Activated CD4-positive, alpha-beta T cell treated with anti-CD3 and anti-CD28 coated beads, Interleukin-2, amount 50 U/mL, for 1 hour (primary cell): ENCODE measurements around the gene SSTR3.
"Not testable (repeated sequence)": the region's sequence is repeated elsewhere in the genome, so short reads cannot be mapped to it uniquely, and the experiment has no call there.

Source experiments
- DNase-seq: peaks from one replicate; pipeline ENCODE4 v3.0.0-alpha.2; 2020

The SSTR3 gene

DNA sequence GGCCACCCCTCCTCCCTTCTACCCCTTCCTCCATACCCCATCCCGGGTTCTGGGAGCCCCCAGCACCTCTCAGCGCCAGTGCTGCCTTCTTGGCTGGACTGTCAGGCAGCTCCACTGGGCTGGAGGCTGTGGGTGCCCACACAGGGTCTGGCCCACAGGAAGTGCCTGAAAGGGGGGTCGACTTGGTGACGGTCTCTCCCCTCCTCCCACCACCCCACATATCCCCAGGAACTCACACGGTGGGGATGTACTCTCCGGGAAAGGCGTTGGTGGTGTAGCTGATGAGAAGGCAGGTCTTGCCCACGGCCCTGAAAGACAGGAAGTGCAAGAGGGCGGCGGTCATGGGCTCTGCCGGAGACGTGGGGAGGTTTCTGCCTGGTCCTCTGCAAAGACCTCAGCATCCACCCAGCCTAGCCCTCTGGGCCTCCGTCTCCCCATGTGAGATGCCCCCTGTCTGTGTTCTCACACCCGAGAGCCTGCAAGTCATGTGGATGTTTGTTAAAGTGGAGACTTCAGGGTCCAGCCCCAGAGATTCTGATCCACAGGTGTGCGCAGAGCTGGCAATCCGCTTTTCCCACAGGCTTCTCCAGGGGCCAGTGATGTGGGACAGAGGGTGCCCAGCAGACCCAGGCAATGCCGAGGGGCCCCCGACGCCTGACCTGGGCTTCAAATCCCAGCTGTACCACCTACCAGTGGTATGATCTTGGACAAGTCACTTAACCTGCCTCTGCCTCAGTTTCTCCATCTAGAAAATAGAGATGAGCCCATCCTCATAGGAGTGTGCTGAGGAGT lies 29.3 kb upstream of the SSTR3 start:
- no peak for DNase-seq

DNA sequence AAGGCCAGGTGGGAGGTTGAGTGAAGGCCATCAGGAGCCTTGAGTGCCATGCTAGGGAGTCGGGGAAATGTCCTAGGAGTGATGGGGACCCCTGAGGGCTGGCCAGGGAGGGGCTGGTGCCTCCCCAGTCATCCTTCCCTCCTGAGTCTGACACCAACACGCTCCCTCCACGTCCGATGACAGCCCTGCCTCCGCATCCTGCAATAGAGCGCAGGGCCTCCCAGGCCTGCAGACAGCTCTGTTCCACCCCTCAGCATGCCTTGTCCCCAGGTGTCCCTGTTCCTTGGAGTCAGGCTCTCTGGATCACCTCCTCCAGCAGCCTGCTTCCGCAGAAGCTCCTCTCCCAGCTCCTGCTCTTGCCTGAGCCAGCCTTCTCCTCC lies 28.7 kb upstream of the SSTR3 start:
- DNase-seq, result no peak

DNA sequence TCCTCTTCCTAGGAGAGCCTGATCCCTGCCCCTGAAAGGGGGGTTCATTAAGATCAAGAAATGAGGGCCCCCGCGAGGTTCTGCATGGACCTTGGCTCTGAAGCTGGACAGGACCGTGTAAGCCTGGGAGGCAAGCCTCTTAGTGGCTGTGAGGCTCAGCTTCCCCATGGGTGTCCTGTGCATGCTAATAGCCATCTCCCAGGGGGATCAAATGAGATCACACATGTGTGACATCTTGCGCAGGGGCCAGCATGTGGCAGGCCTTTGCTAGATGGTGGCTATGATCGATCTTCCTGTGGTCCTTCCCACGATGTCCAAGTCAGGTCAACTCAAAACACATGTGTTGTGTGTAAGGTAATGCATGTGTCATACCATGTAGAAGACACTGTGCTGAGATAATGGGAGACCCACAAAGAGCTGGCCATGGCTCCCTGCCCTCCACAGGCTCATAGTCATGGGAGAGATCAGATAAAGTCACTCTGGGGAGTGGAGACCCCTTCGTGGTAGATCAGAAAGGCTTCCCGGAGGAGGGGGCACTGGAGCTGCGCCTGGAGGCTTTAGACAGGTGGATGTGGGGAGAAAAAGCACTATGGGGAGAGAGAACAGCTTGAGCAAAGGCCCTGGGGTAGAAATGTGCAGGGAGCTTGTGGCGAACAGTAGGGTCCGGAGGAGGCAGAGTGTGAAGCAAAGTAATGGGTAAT lies 28.1 kb upstream of the SSTR3 start:
- DNase-seq, result no peak

DNA sequence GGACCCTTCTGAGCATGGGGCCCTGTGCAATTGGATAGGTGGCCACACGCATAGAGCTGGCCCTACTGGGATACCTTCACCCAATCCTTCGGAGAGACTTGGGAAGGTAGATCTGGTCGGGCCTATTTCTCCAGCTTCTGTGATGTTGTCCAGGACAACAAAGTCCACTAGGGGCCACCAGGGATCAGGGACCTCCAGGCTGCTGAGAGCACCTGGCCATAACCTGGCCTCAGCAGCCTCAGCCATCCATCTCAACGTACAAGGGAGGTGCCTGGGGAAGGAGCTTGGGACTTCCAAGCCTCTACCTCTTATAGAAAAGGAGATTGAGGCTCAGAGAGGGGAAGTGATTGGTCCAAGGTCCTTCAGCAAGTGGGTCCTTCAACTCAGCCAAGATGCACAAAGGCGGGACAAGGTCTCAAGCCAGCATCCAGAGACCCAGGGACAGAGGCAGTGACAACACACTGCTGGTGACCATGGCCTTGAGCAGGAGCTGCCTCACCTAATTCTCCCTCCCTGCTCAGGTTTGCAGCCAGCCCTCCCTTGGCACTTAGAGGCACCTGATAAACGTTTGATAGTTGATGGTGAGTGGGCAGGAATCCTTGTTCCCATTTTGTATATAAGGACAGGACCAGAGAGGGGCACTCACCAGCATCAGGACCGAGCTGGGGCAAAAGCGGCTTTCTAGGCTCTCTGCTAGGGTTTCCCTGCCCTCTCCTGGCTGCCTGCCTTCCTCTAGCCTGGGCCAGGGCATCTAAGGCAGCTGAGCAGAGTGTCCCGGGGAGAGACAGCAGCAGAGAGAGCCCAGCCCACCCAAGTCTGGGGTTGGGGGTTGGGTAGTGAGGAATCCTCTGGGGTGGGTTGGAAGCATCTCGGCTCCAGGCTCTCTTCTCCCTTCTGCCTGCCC lies 27.3 kb upstream of the SSTR3 start:
- no peak for DNase-seq

DNA sequence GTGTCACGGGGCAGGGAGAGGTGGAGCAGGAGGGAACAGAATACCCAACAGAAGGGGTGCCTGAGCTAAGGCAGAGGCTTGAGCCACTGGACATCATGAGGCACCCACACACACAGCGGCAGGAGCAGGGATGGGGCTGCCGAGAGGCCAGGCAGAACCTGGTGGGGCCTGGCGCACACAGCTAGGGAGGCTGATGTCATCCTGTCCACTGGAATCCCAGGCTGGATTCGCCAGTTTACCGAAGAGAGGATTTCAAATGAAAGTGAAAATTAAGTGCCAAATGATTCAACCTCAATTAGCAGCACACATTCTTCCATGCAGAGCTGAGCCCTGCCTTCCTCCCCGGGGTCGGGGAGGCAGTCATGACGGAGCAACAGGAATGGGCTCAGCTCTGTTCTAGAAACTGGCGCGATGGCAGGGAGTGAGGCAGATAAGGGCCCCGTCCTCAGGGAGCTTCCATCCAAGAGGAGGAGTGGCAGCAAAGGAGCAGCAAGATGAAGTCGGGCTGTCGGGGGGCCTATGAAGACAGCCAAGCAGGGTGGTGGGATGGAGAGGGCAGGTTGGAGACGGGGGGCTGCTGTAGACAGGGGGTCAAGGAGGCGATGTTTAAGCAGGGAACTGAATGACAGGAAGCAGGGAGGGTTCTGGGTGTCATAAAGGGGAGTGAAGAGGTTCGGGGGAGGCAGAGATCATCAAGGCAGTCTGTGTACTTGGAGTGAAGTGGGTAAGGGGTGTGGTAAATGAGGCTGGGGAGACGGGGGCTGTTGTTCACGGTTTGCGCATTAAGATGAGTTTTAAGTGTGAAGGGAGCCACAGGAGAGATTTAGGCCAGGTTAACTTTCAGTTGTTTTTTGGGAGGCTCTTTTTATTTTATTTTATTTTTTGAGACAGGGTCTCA lies 25.3 kb upstream of the SSTR3 start:
- DNase-seq, result no peak

DNA sequence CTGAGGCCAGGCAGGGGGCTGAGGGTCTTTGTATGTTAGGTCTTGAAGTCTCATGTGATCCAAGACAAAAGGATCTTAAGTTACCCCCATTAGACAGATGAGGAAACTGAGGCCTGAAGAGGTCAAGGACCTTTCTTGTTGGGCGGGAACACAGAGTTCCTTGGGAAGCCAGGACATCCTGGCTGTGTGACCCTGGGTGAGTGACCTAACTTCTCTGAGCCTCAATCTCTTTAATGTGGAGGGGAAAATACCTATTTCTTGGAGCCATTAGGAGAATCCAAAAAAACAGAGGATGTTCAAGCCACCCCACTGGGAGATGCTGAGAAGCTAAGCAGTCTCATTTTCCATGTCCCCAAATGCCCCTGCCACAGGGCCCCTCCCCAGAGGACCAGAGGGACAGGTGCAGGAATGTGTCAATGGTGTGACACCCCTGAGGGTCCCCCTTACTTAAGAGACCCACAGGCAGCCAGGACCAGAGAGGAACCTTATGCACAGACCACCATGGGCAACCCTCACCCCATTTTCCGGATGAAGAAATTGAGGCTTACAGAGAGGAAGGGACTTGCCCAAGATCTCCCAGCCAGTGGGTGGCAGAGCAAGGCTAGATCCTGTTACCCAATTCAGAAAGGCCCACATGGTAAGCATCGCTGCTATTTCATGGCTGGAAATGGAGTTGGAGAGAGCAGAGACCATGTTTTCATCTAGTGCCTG lies 23.8 kb upstream of the SSTR3 start:
- no peak for DNase-seq

DNA sequence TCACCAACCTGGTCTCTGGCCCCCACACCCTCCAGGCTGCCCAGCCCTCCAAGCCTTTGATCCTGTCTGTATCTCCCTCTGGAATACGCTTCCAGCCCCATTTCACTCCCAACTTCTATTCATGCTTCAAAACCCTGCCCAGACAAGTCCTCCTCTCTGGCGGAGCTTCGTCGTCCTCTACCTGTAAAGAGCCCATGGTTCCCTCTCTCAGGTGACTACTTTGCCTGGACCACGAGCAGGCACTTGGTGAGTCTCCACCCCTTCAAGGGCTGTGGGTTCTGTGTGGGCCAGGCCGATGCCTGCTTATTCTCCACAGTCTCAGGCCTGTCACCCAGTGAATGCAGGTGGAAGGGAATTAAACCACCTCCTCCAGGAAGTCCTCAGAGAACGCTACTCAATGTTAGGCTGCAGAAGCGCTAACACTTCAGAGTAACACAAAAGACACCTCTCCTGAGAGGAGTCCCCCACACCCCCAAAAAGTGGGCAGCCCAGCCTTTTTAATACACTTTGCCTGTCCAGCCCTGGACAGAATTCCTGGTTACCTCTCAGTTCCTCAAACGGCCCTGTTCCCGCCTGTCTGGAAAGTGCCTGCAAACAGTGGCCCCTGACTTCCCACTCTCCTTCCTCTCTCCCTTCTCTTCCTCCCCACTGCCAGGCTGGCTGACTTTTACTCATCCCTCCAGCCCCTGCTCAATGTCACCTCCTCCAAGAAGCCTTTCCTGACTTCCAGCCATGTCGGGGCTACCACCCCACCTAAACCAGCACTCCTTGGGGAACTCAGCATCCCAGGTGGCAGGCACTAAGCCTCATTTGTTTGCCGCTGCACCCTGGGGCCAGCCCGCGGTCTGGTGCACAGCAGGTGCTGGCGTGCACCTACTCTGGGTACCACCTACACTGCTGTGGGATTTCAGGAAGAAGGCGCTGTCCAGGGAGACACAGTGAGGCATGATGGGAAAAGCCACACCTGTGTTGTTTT lies 22.7 kb upstream of the SSTR3 start:
- no peak for DNase-seq

DNA sequence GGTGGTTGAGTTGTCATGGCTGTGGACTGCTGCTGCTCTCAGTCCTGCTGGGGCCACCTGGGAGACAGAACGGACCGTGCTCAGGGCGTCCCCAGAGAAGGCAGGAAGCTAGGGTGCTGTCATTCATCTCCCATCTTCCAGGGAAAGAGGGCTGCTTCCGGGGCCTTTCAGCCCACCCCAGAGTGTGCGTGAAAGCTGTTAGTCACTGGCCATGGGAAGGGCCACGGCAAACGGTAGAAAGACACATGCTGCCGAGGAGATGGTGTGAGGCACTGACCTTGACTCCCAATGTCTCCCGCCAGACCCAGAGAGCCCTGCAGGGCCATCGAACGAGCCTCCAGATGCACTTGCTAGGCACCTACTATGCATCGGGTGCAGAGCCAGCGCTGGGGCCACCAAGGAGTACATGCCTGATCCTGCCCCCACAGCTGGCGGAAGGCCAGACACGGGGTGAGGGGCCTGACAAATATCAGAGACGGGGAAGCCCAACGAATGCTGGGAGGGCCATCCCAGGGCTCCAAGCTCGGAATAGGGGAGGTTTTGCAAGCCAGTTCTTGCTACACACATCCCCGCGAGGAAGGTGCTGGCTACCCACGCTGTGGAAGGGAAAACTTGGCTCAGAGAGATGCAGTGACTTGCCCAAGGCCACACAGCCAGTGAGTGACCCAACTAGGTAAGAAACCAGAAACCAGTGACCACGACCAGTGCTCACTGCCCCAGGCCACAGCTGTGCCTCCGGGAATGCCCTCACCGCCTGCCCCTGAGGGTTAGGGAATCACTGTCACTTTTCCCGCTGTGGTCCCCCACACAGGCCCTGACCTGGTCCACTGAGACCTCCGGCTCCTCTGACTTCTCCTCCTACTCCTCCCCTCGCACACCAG lies 21.7 kb upstream of the SSTR3 start:
- no peak for DNase-seq

DNA sequence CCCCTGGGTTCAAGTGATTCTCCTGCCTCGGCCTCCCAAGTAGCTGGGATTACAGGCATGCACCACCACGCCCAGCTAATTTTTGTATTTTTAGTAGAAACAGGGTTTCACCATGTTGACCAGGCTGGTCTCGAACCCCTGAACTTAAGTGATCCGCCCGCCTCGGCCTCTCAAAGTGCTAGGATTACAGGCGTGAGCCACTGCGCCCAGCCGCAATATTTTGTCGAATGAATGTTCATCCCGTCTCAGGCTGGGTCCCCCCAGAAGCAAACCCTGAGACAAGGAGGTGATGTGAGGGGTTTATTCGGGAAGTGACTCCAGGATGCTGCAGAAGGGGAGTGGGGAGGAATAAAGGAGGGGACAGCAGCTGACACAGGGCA lies 21.1 kb upstream of the SSTR3 start:
- DNase-seq, result not testable (repeated sequence)

DNA sequence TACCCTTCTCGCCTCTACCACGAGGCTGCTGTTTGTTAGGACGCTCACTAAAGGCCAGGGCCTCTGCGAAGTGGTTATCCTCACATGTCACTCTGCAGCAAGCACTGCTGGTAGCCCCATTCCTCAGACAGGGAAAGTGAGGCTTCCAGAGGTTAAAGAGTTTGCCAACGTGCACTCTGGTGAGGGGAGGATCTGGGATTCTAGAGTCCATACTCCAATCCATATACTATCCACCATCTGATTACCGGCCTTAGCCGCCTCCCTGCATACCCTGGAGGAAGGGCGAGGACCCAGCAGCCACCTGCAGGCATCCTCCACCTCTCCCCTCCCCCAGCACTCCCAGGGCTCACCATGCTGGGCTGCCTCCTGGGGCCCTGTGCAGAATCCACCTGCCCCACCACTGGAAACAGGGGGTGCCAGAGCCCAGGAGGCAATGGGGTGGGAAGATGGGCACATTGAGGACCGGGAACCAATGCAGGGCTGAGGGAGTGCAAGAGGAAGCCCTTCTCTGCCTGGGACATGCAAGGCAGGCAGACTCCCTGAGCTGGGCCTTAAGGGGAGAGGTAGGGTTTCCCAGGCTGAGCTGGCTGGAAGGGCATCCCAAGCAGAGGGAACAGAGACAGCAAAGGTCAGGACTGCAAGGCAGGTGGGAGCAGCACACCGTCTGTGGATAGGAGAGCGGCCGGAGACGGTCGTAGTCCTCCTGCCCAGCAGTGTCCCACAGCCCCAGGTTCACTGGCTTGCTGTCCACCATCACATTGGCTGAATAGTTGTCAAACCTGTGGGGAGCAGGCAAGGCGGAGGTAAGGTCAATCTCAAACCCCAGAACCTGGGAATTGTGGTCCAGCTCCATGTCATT lies 20.1 kb upstream of the SSTR3 start:
- no peak for DNase-seq

DNA sequence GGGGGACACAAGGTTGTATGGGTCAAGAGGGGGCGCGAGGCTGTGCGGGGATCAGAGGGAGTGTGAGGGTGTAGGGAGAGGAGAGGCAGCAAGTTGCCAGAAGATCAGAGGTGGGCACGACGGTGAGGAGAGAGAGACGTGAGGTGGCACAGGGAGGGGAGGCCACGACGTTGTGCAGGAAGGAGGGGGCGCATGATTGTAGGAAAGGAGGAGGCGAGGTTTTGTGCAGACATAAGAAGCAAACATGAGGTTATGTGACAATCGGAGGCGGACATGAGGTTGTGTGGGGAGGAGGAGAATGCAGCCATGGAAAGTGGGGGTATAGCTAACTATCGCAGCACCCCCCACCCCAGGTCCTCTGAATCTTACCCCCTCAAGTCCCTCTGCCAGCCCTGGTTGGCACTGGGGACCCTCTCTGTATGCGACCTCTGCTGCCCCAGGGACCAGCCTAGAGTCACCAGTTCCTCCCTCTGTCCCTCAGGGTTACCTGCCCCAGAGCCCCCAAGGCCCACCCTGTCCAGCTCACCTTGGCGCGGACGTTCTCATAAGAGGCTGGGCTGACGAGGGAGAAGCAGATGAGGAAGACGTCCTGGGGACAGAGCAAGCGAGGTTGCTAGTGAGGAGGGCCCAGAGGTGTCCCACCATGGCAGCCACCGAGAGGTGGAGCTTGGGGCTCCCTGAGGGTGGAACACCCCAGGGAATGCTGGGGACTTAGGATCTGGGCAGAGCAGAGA lies 19.3 kb upstream of the SSTR3 start:
- peak; percentile 46 for DNase-seq

DNA sequence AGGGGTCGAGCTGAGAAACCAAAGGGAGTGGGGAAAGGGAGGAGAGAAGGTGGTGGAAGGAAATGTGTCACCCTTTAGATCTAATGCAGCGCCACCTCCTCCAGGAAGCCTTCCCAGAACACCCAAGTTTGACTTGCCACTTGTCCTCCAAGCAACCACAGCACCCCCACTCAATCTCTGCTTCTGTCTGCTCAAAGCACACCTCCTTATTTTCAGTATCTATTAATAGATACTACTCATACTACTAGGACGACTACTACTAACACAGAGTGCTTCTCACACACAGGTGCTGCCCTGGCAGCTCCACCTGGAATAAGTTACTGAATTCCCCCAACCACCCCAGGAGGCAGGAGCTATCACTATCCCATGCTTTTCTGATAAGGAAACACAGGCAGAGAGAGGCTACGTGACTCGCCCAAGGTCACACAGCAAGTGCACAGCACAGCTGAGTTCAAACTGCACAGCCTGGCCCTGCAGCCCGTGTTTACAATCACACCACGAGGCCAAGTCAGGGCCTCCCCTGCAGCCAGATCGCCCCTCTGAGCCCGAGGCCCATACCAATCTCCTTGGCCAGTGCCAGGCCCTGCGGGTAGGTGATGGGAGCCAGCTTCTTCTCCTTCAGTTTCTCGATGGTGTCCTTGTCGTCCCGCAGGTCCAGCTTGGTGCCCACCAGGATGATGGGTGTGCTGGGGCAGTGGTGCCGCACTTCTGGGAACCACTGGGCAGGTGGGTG lies 18.6 kb upstream of the SSTR3 start:
- peak; percentile 54 for DNase-seq

DNA sequence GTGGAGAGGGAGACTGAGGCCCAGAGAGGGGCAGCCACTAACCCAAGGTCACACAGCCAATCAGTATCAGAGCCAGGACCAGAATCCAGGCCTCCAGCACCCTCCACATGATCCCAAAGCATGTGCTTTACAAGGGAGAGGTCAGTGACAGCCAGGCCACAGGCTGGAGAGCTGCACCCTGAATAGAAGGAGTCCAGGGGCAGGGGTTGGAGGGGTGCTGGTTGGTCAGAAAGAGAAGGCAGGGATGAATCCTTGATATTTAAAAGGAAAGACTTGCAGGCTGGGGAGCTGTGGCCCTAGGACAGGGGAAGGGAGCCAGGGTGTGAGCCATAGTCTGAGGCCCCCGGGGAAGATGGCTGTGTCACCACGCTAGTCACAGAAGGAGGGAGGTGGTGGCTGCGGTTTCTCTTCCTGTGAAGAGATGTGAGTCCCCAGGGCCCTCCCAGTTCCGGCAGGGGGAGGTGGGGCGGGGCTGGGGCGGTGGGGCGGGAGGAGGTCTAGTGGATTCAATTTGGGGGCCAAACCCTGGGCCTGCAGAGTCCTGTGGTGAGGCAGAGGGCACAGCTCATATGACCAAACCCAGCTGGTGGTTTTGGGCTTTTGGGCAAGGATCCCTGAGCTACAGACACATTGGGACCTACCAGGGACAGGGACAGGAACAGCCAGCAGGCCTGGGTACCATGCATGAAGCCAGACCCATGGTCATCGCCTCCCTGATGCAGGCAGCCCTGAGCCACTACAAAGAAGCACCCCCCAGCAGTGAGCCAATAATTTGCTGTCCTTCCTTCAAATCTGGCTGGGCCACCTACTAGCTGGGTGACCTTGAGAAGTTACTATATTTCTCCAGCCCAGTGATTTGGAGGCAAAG lies 17.8 kb upstream of the SSTR3 start:
- DNase-seq, result peak; percentile 88

DNA sequence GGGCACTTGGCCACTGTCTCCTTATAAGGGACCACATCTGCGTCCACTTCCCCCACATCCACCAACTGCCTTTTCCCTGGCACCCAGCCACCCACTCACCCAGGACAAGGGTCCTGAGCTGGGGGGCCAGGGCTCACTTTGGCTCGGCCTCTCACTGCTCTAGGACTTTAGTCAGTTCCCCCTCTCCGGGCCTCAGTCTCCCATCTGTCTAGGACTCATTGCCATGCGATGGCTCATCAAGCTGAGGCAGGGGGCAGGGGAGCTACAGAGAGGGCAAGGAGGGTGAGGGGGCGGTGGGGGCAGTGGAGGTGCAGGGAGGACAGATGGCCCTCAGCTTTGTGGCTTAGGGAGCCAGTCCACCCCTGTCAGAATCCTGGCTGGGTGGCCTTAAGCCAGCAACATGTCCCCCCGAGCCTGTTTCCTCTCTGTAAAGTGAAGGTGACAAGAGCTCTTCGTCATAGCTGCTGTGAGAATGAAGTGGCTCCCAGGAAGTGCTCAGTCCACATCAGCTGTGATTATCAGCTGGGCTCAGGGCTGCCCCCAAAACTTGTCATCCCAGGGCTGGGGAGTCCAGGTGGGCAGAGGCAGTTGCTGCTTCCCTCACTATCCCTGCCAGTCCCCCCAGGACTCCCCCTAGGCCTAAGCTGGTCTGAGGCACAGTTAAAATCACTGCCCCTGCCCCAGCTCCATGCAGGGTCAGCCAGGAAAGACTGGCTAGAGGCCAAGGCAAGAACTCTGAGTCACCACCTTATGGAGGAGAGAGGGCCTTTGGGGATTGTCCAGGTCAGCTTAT lies 16.9 kb upstream of the SSTR3 start:
- no peak for DNase-seq
